H1 (cell line): ENCODE measurements around the gene SNAPIN. TPM values are rescaled to one million over a fixed set of nuclear protein-coding genes. Genes with fewer than 3 reads are reported as not detected.

Experiments used
- CTCF ChIA-PET: fragments of 300-600 bp; sonication (Branson Sonifier 250); formaldehyde crosslinking; loops from one replicate; lab custom pipeline; 2021; ENCODE audit not compliant: partially characterized antibody; lab: Charles Lee
- POLR2A ChIA-PET: fragments of 300-600 bp; sonication (Branson Sonifier 250); formaldehyde crosslinking; loops from one replicate; lab custom pipeline; 2021; ENCODE audit warnings: inconsistent platforms; ENCODE audit not compliant: partially characterized antibody; lab: Charles Lee
- DNase-seq, 2 experiments: peaks; one replicate each; pipeline versions ENCODE4 v3.0.0 to v3.0.0-alpha.2; 2010 to 2022; ENCODE audit warnings: low spot score in 2 of 2, low read depth in 1 of 2, mixed read lengths in 1 of 2
- FAIRE-seq: peaks from 2 replicates; lab custom pipeline; 2011; peaks lifted over from hg19 to GRCh38; lab: Jason Lieb, UNC
- H2AFZ ChIP-seq: 2 replicates; pipeline ENCODE4 v1.8.1; 2012; ENCODE audit warnings: low read length, inconsistent platforms
- H2AK5ac ChIP-seq: 2 replicates; pipeline ENCODE4 v1.6.1; 2013; ENCODE audit warnings: low read depth, low read length
- H2BK120ac ChIP-seq: replicated peaks from 2 replicates; pipeline ENCODE3; 2013; ENCODE audit warnings: low read depth, low read length, inconsistent platforms
- H2BK12ac ChIP-seq: 2 replicates; pipeline ENCODE4 v1.6.1; 2013; ENCODE audit warnings: low read depth, low read length
- H2BK15ac ChIP-seq: 2 replicates; pipeline ENCODE4 v1.6.1; 2013; ENCODE audit warnings: low read length
- H2BK20ac ChIP-seq: 2 replicates; pipeline ENCODE4 v1.6.1; 2013; ENCODE audit warnings: low read length
- H2BK5ac ChIP-seq: 2 replicates; pipeline ENCODE4 v1.6.1; 2013; ENCODE audit warnings: low read depth, low read length
- H3K14ac ChIP-seq: 2 replicates; pipeline ENCODE4 v1.6.1; 2013; ENCODE audit warnings: inconsistent platforms; ENCODE audit not compliant: insufficient read length
- H3K18ac ChIP-seq: 2 replicates; pipeline ENCODE4 v1.6.1; 2013; ENCODE audit warnings: low read length; ENCODE audit errors: extremely low read depth
- H3K23ac ChIP-seq: 2 replicates; pipeline ENCODE4 v1.6.1; 2013; ENCODE audit warnings: inconsistent platforms; ENCODE audit not compliant: insufficient read length
- H3K23me2 ChIP-seq: 2 replicates; pipeline ENCODE4 v1.6.1; 2013; ENCODE audit warnings: low read depth, low read length
- H3K27ac ChIP-seq: 2 replicates; pipeline ENCODE4 v1.6.1; 2011; ENCODE audit warnings: low read depth, low read length, inconsistent platforms
- H3K27me3 ChIP-seq, 4 experiments: replicated peaks in 1 of 4; 1 replicate in 1 of 4; 2 replicates in 3 of 4; pipeline versions ENCODE4 v1.6.1 to v1.8.1; 2011 to 2013; ENCODE audit warnings: low read length in 3 of 4, mild to moderate bottlenecking in 3 of 4, inconsistent platforms in 2 of 4, mixed read lengths in 2 of 4, moderate library complexity in 1 of 4; ENCODE audit not compliant: control insufficient read depth in 3 of 4, insufficient read depth in 3 of 4; ENCODE audit errors: extremely low read depth in 1 of 4
- H3K36me3 ChIP-seq, 4 experiments: 2 replicates each; pipeline versions ENCODE4 v1.6.1 to v1.8.1; 2011 to 2013; ENCODE audit warnings: mild to moderate bottlenecking in 4 of 4, low read length in 3 of 4, moderate library complexity in 2 of 4, control low read depth in 1 of 4, inconsistent platforms in 1 of 4; ENCODE audit not compliant: insufficient read depth in 4 of 4, control insufficient read depth in 2 of 4
- H3K4ac ChIP-seq: replicated peaks from 2 replicates; pipeline ENCODE3; 2013; ENCODE audit warnings: low read length, low read depth, mixed read lengths, inconsistent platforms; ENCODE audit not compliant: insufficient read length
- H3K4me1 ChIP-seq, 4 experiments: replicated peaks in 1 of 4; 1 replicate in 1 of 4; 2 replicates in 3 of 4; pipeline versions ENCODE4 v1.6.1 to v1.8.1; 2011 to 2013; ENCODE audit warnings: low read length in 3 of 4, inconsistent platforms in 2 of 4, mixed read lengths in 1 of 4; ENCODE audit not compliant: insufficient read depth in 4 of 4, control insufficient read depth in 3 of 4
- H3K4me2 ChIP-seq, 2 experiments: 2 replicates each; pipeline versions ENCODE4 v1.6.1 to v1.8.1; 2011 to 2013; ENCODE audit warnings: low read depth in 2 of 2, low read length in 2 of 2, control low read depth in 1 of 2, inconsistent platforms in 1 of 2, mild to moderate bottlenecking in 1 of 2; ENCODE audit not compliant: insufficient read depth in 1 of 2
- H3K4me3 ChIP-seq, 4 experiments: fragments of 200-600, 300-600 bp in 1 of 4; sonication (generic), shearing (Covaris generic), sonication (Bioruptor Twin) in 1 of 4; 2 replicates each; pipeline versions ENCODE4 v1.5.1 to v1.8.1; 2011 to 2016; ENCODE audit warnings: low read length in 4 of 4, low read depth in 3 of 4, control low read depth in 2 of 4, inconsistent platforms in 2 of 4, mild to moderate bottlenecking in 2 of 4, mixed read lengths in 1 of 4, moderate library complexity in 1 of 4; ENCODE audit not compliant: insufficient read depth in 2 of 4; ENCODE audit errors: extremely low read depth in 1 of 4
- H3K56ac ChIP-seq: replicated peaks from 2 replicates; pipeline ENCODE3; 2013; ENCODE audit warnings: low read depth, mild to moderate bottlenecking, mixed read lengths, low read length, inconsistent platforms; ENCODE audit not compliant: insufficient read length
- H3K79me1 ChIP-seq: 2 replicates; pipeline ENCODE4 v1.6.1; 2013; ENCODE audit warnings: low read depth, low read length, control low read depth
- H3K79me2 ChIP-seq, 2 experiments: 2 replicates each; pipeline versions ENCODE4 v1.6.1 to v1.8.1; 2012 to 2013; ENCODE audit warnings: low read length in 2 of 2, mild to moderate bottlenecking in 2 of 2, inconsistent platforms in 1 of 2; ENCODE audit not compliant: insufficient read depth in 2 of 2, control insufficient read depth in 1 of 2
- H3K9ac ChIP-seq, 4 experiments: replicated peaks in 1 of 4; 1 replicate in 1 of 4; 2 replicates in 3 of 4; pipeline versions ENCODE4 v1.6.1 to v1.8.1; 2011 to 2013; ENCODE audit warnings: low read depth in 3 of 4, low read length in 3 of 4, control low read depth in 2 of 4, mild to moderate bottlenecking in 2 of 4, moderate library complexity in 2 of 4, inconsistent platforms in 1 of 4; ENCODE audit errors: extremely low read depth in 1 of 4
- H3K9me3 ChIP-seq, 2 experiments: 2 replicates each; pipeline versions ENCODE4 v1.6.1 to v1.8.1; 2012 to 2013; ENCODE audit warnings: mild to moderate bottlenecking in 2 of 2, moderate library complexity in 2 of 2, control low read depth in 1 of 2, inconsistent platforms in 1 of 2, low read depth in 1 of 2, low read length in 1 of 2, mixed read lengths in 1 of 2; ENCODE audit not compliant: insufficient read depth in 2 of 2
- H4K20me1 ChIP-seq, 2 experiments: replicated peaks in 1 of 2; 2 replicates each; pipeline versions ENCODE3 to v1.8.1; 2011 to 2013; ENCODE audit warnings: inconsistent platforms in 2 of 2, low read length in 2 of 2, mild to moderate bottlenecking in 1 of 2; ENCODE audit not compliant: insufficient read depth in 2 of 2, control insufficient read depth in 1 of 2
- H4K5ac ChIP-seq: 2 replicates; pipeline ENCODE4 v1.6.1; 2013; ENCODE audit warnings: low read length, low read depth, mixed read lengths, inconsistent platforms; ENCODE audit not compliant: insufficient read length
- H4K8ac ChIP-seq: 2 replicates; pipeline ENCODE4 v1.8.0; 2013; ENCODE audit warnings: mild to moderate bottlenecking, moderate library complexity, low read length, inconsistent platforms; ENCODE audit not compliant: insufficient read depth; ENCODE audit errors: extremely low read depth
- H4K91ac ChIP-seq: replicated peaks from 2 replicates; pipeline ENCODE3; 2013; ENCODE audit warnings: low read length, mixed read lengths, inconsistent platforms; ENCODE audit not compliant: insufficient read length
- CHD1 ChIP-seq: IDR thresholded peaks from 2 replicates; pipeline ENCODE4 v1.6.1; 2012; ENCODE audit warnings: low read depth, low read length, improper control_type of control experiment
- HDAC6 ChIP-seq: IDR thresholded peaks from one replicate; pipeline ENCODE4 v1.7.1; 2012; ENCODE audit warnings: low read depth, mild to moderate bottlenecking, inconsistent platforms, low read length, moderate library complexity
- POLR2AphosphoS5 ChIP-seq: IDR thresholded peaks from 2 replicates; pipeline ENCODE4 v1.6.1; 2011; ENCODE audit warnings: low read depth, low read length
- SIN3A ChIP-seq, 2 experiments: IDR thresholded peaks in 1 of 2; conservative IDR thresholded peaks in 1 of 2; 2 replicates each; pipeline ENCODE4 v1.6.1; 2011 to 2012; ENCODE audit warnings: low read length in 2 of 2, improper control_type of control experiment in 1 of 2, low read depth in 1 of 2, mild to moderate bottlenecking in 1 of 2
- WGBS, 2 experiments: shearing (Covaris generic) in 1 of 2; methylation state at CpG; one replicate each; pipeline versions ENCODE4 v1.1.6 to v1.1.7; 2013 to 2015; ENCODE audit warnings: low lambda C conversion rate in 2 of 2, mixed read lengths in 2 of 2, inconsistent platforms in 1 of 2, low coverage in 1 of 2, missing lambda C conversion rate in 1 of 2; ENCODE audit not compliant: insufficient replicate concordance in 2 of 2, insufficient coverage in 1 of 2, insufficient read length in 1 of 2; ENCODE audit errors: extremely low coverage in 1 of 2, missing lambda C conversion rate in 1 of 2; 5-methylcytosine and 5-hydroxymethylcytosine counted together
- polyA plus RNA-seq, 7 experiments: library from polyadenylated mRNA; depleted of rRNA in 3 of 7; stranded (reverse) in 5 of 7; unstranded in 2 of 7; fragments of >200 nt in 5 of 7; fragments of 200-250 nt in 2 of 7; gene quantifications; 1 replicate in 5 of 7; 2 replicates in 1 of 7; 4 replicates in 1 of 7; pipeline versions ENCODE4 v1.2.1 to v1.2.3, GENCODE V29; 2011 to 2013; ENCODE audit warnings: missing spikeins in 2 of 7, mixed read lengths in 2 of 7
- total RNA-seq: library from RNA; stranded (reverse); fragmentation: NEBNext Ultra II Directional; extraction: Animal tissue kit (Norgen Biotek cat#: 25700); gene quantifications from 2 replicates; pipeline ENCODE4 v1.2.1, GENCODE V29; 2021

The SNAPIN gene
- total and polyA plus RNA-seq, 2 of the 8 experiments (the other 6 are each of a cell fraction or from before 2014, with no cell fraction given) = 25.7 to 31.1 TPM

DNA sequence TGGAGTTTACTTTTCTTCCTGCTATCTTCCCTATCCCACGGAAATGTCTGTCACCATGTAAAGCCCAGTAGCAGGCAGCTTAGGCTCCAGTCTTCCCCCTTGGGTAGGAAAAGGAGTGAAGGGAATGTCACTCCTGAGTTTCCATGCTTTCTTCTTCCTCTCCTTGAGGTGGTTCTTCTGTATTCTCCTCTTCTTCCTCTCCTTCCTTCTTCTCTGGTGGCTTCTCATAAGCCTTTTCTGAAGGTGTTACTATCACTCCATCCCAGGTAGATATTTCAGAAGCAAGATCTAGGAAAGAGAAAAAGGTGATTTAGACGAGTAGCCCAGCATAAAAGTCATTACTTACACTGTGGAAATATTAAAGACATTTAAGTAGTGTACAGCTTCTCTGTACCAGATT is 3.8 kb downstream of the SNAPIN start:
- CTCF ChIA-PET = interaction anchor here (1.3 to 1.4 kb wide), 4 partner anchors 14 to 309 kb away, joined by 3 read pairs; no protein-coding TSS in a partner anchor
- H3K79me1 ChIP-seq = peaks cover 5% of the 10 kb centered on the region; the same call in 1 of the 2 replicates
- H2BK20ac ChIP-seq = no peak overlapping the region
- H3K4me2 ChIP-seq = no peak overlapping the region
- H3K23ac ChIP-seq = no peak overlapping the region
- H3K4ac ChIP-seq = no peak overlapping the region
- no peak overlapping the region for H4K8ac ChIP-seq
- no peak overlapping the region for H3K18ac ChIP-seq
- no peak for FAIRE-seq
- no peak overlapping the region for H4K91ac ChIP-seq
- H3K23me2 ChIP-seq = no peaks in the 10 kb centered on the region
- no peak overlapping the region for H2BK12ac ChIP-seq
- TF ChIP-seq SIN3A (conservative IDR thresholded peaks at IDR 0.05 in 1 of 2, IDR thresholded peaks at IDR 0.05 in 1 of 2; ENCODE audit: low read depth in 1 of 2, low read length in 2 of 2) = 0 out of 4 replicates have a peak, but pooled peaks of 1 of the 2 experiments have one; percentile 31
- TF ChIP-seq CHD1 = no peak
- no peak for TF ChIP-seq HDAC6
- 0 out of 2 replicates have a peak, but pooled peaks have one; percentile 15 for TF ChIP-seq POLR2AphosphoS5
- no peak overlapping the region for H2BK120ac ChIP-seq
- H3K9me3 ChIP-seq = no peaks in the 10 kb centered on the region
- H2BK5ac ChIP-seq = no peak overlapping the region
- H4K20me1 ChIP-seq = peaks cover 0 to 10% of the 10 kb centered on the region in 2 experiments
- H4K5ac ChIP-seq = no peak overlapping the region
- H3K14ac ChIP-seq = no peak overlapping the region
- H2AK5ac ChIP-seq = no peak overlapping the region
- no peak overlapping the region for H3K9ac ChIP-seq
- peaks cover 0 to 11% of the 10 kb centered on the region in 2 experiments; a peak in 2 of 4 replicates for H3K79me2 ChIP-seq
- no peaks in the 10 kb centered on the region for H3K27me3 ChIP-seq
- no peak overlapping the region for H3K4me3 ChIP-seq
- H3K27ac ChIP-seq = no peak overlapping the region
- DNase-seq = no peak
- 87% methylated on average over 2 of the region's 2 CpGs; no CpG with 5 or more reads in 1 of the 2 experiments for WGBS, 2 experiments
- H3K56ac ChIP-seq = no peak overlapping the region
- peaks cover 0 to 4% (median 2%) of the 10 kb centered on the region in 4 experiments; a peak in 2 of 7 replicates for H3K4me1 ChIP-seq
- POLR2A ChIA-PET = interaction anchor here (0.8 to 19.8 kb wide), 15 partner anchors 8 to 307 kb away, joined by 3 to 343 read pairs (median 4); partner anchors contain the start of genes CHTOP, CREB3L4, ILF2 and NPR1
- H2BK15ac ChIP-seq = no peak overlapping the region
- H3K36me3 ChIP-seq = peaks cover 53 to 69% (median 64%) of the 10 kb centered on the region in 4 experiments
- no peak overlapping the region for H2AFZ ChIP-seq
